MM.1S (cell line): ENCODE results near the gene HSD11B2.

Experiments
- DNase-seq: peaks from one replicate; pipeline ENCODE4 v3.0.0-alpha.2; 2015
- H2AFZ ChIP-seq: fragments of 300-600 bp; sonication (generic); 2 replicates; pipeline ENCODE4 v1.6.0; 2016; ENCODE audit warnings: antibody characterized with exemption, low read length
- H3F3A ChIP-seq: fragments of 300-600 bp; sonication (generic); 2 replicates; pipeline ENCODE4 v1.6.1; 2016; ENCODE audit warnings: mild to moderate bottlenecking, antibody characterized with exemption, low read length, moderate library complexity, mixed read lengths; ENCODE audit not compliant: insufficient read depth
- H3K27ac ChIP-seq: fragments of 300-600 bp; sonication (generic); 2 replicates; pipeline ENCODE4 v1.5.1; 2016; ENCODE audit warnings: mild to moderate bottlenecking, low read length
- H3K27me3 ChIP-seq: fragments of 300-600 bp; sonication (generic); replicated peaks from 2 replicates; pipeline ENCODE4 v1.6.0; 2016; ENCODE audit warnings: low read length; ENCODE audit not compliant: insufficient read depth
- H3K36me3 ChIP-seq: fragments of 300-600 bp; sonication (generic); replicated peaks from 2 replicates; pipeline ENCODE4 v1.6.1; 2016; ENCODE audit warnings: mild to moderate bottlenecking, low read length, mixed read lengths; ENCODE audit not compliant: insufficient read depth
- H3K4me1 ChIP-seq: fragments of 300-600 bp; sonication (generic); 2 replicates; pipeline ENCODE4 v1.6.1; 2016; ENCODE audit warnings: low read length, mixed read lengths
- H3K4me2 ChIP-seq: fragments of 300-600 bp; sonication (generic); 2 replicates; pipeline ENCODE4 v1.6.0; 2016; ENCODE audit warnings: low read depth, low read length
- H3K4me3 ChIP-seq: fragments of 300-600 bp; sonication (generic); 2 replicates; pipeline ENCODE4 v1.5.1; 2016; ENCODE audit warnings: low read length, mixed read lengths
- H3K79me2 ChIP-seq: fragments of 300-600 bp; sonication (generic); 2 replicates; pipeline ENCODE4 v1.6.1; 2016; ENCODE audit warnings: mixed run types, low read length, mixed read lengths
- H3K9ac ChIP-seq: fragments of 300-600 bp; sonication (generic); 2 replicates; pipeline ENCODE4 v1.6.1; 2016; ENCODE audit warnings: low read length, mixed read lengths
- H3K9me2 ChIP-seq: fragments of 300-600 bp; sonication (generic); replicated peaks from 2 replicates; pipeline ENCODE4 v1.6.1; 2016; ENCODE audit warnings: mild to moderate bottlenecking, low read length, mixed read lengths; ENCODE audit not compliant: insufficient read depth
- H3K9me3 ChIP-seq: fragments of 300-600 bp; sonication (generic); replicated peaks from 2 replicates; pipeline ENCODE4 v1.6.1; 2016; ENCODE audit warnings: mild to moderate bottlenecking, low read length, mixed read lengths; ENCODE audit not compliant: insufficient read depth
- H4K20me1 ChIP-seq: fragments of 300-600 bp; sonication (generic); 2 replicates; pipeline ENCODE4 v1.6.1; 2016; ENCODE audit warnings: mild to moderate bottlenecking, low read length, moderate library complexity, mixed read lengths; ENCODE audit not compliant: insufficient read depth
- CTCF ChIP-seq: fragments of 300-600 bp; sonication (generic); IDR thresholded peaks from 2 replicates; pipeline ENCODE4 v1.5.1; 2016; ENCODE audit warnings: antibody characterized with exemption, low read length, mixed read lengths
- EZH2 ChIP-seq: fragments of 300-600 bp; sonication (generic); optimal IDR thresholded peaks from 2 replicates; pipeline ENCODE3; 2017; ENCODE audit warnings: low read depth, mild to moderate bottlenecking, antibody characterized with exemption, low read length, mixed read lengths
- EZH2phosphoT487 ChIP-seq: fragments of 300-600 bp; sonication (generic); IDR thresholded peaks from 2 replicates; pipeline ENCODE4 v1.6.1; 2018; ENCODE audit warnings: antibody characterized with exemption, low read length

The HSD11B2 gene

GRCh38 chr16:67481561-67482232 is 50.8 kb downstream of the HSD11B2 start:
- Histone ChIP-seq H4K20me1 (peaks cover 4% of the 10 kb centered on the region; the same call in 1 of the 2 replicates), H3K4me1 (peaks cover 4% of the 10 kb centered on the region; the same call in 1 of the 2 replicates), H2AFZ (peak overlapping the region; percentile 90), H3K27me3 (no peaks in the 10 kb centered on the region), H3K4me2 (peak overlapping the region; percentile 63), H3K9me3 (no peaks in the 10 kb centered on the region), H3K27ac (peak overlapping the region; percentile 68; the same call in 1 of the 2 replicates), H3K9me2 (no peaks in the 10 kb centered on the region), H3K9ac (peak overlapping the region; percentile 90), H3K4me3 (peak overlapping the region; percentile 99), H3K36me3 (no peaks in the 10 kb centered on the region), H3F3A (no peaks in the 10 kb centered on the region), H3K79me2 (peaks cover 67% of the 10 kb centered on the region)
- TF ChIP-seq CTCF (no peak), EZH2 (no peak), EZH2phosphoT487 (no peak)
- peak; percentile 57 for DNase-seq

- H3K4me3 ChIP-seq, result peak overlapping the region; percentile 99
- no peaks in the 10 kb centered on the region for H3K9me3 ChIP-seq
- peaks cover 61% of the 10 kb centered on the region for H3K79me2 ChIP-seq
- no peaks in the 10 kb centered on the region for H3F3A ChIP-seq
- H4K20me1 ChIP-seq, result no peaks in the 10 kb centered on the region; the same call in 1 of the 2 replicates
- H3K36me3 ChIP-seq, result no peaks in the 10 kb centered on the region
- TF ChIP-seq EZH2phosphoT487 (no peak), EZH2 (no peak), CTCF (no peak)
- H3K9ac ChIP-seq, result peak overlapping the region; percentile 90; the same call in 1 of the 2 replicates
- H2AFZ ChIP-seq, result peak overlapping the region; percentile 90
- H3K27ac ChIP-seq, result no peak overlapping the region
- H3K4me1 ChIP-seq, result peaks cover 4% of the 10 kb centered on the region; the same call in 1 of the 2 replicates
- no peaks in the 10 kb centered on the region for H3K27me3 ChIP-seq
- DNase-seq, result no peak
- H3K9me2 ChIP-seq, result no peaks in the 10 kb centered on the region
- peak overlapping the region; percentile 63 for H3K4me2 ChIP-seq
These were observed 51.5 kb downstream of the HSD11B2 start for GRCh38 chr16:67482233-67482924.

- TF ChIP-seq EZH2 (no peak), EZH2phosphoT487 (no peak), CTCF (no peak)
- Histone ChIP-seq H3K4me3 (peak within 1 kb of the TSS; percentile 99; the same call in 1 of the 2 replicates), H3K4me2 (peak within 1 kb of the TSS; percentile 63), H3K4me1 (peaks cover 9% of the 10 kb centered on the region), H4K20me1 (no peaks in the 10 kb centered on the region), H3K27ac (no peak within 1 kb of the TSS), H3K9ac (no peak within 1 kb of the TSS; the same call in 1 of the 2 replicates), H3K27me3 (no peaks in the 10 kb centered on the region), H3K9me3 (no peaks in the 10 kb centered on the region), H3K79me2 (peaks cover 53% of the 10 kb centered on the region), H3K36me3 (no peaks in the 10 kb centered on the region), H3K9me2 (no peaks in the 10 kb centered on the region), H2AFZ (no peak within 1 kb of the TSS), H3F3A (peaks cover 4% of the 10 kb centered on the region; the same call in 1 of the 2 replicates)
- DNase-seq, result no peak
These were observed 52.2 kb downstream of the HSD11B2 start, which contains the start of gene AGRP for GRCh38 chr16:67483150-67483549. Gene AGRP, minus strand, starts transcription at chr16:67483547. Its CDS starts 149 bp downstream, at chr16:67483398.
